ENCODE results near the gene ABCC1.

DNA sequence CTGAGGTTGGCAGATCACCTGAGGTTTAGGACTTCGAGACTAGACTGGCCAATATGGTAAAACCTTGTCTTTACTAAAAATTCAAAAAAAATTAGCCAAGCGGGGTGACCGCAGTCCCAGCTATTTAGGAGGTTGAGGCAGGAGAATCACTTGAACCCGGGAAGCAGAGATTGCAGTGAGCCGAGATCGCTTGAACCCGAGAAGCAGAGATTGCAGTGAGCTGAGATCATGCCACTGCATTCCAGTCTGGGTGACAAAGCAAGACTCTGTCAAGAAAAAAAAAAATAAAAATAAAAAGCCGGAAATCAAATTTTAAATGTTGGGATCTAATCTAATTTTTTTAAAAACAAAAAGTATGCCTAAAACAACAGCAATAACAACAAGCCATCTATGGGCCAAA is 56.3 kb downstream of the ABCC1 start:
- TF ChIP-seq, protein P1, sequence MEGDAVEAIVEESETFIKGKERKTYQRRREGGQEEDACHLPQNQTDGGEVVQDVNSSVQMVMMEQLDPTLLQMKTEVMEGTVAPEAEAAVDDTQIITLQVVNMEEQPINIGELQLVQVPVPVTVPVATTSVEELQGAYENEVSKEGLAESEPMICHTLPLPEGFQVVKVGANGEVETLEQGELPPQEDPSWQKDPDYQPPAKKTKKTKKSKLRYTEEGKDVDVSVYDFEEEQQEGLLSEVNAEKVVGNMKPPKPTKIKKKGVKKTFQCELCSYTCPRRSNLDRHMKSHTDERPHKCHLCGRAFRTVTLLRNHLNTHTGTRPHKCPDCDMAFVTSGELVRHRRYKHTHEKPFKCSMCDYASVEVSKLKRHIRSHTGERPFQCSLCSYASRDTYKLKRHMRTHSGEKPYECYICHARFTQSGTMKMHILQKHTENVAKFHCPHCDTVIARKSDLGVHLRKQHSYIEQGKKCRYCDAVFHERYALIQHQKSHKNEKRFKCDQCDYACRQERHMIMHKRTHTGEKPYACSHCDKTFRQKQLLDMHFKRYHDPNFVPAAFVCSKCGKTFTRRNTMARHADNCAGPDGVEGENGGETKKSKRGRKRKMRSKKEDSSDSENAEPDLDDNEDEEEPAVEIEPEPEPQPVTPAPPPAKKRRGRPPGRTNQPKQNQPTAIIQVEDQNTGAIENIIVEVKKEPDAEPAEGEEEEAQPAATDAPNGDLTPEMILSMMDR (IDR thresholded peaks at IDR 0.05; ENCODE audit: insufficient read depth, low read length, poor library complexity, severe bottlenecking): no peak
- TF ChIP-seq EZH2phosphoT487 (conservative IDR thresholded peaks at IDR 0.05; ENCODE audit: low read length): no peak

Data from SU-DHL-6 (cell line).